ENCODE results near the gene COPZ1. TPM values are rescaled to one million over a fixed set of nuclear protein-coding genes. Genes with fewer than 3 reads are reported as not detected.

COPZ1 gene
- total RNA-seq, 1 experiment from 2014 or later, result 104 TPM

DNA sequence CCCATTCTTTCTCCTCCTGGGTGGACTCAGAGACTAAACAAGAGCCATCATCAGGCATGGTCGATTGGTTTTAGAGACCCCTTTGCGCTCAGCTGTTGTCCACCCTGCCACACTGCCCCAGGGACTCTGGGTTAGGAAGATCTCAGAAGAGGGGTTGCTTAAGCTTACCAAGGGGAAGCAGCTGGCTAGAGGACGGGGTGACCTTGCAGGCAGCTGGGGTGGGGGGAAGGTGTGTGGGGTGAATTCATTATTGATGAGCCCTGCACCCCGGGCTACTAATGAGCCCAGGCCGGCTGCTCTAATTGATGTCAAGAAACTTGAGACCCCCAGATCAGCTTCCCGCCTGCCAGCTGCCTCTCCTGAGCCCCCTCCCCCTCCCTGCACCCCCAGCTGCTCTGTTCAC is 68.3 kb downstream of the COPZ1 start:
- Histone ChIP-seq H3K4me2 (ENCODE audit: insufficient read depth, insufficient read length, low read length) (no peak overlapping the region), H4K20me1 (ENCODE audit: control insufficient read depth, insufficient read depth, insufficient read length) (no peaks in the 10 kb centered on the region), H3K79me2 (ENCODE audit: insufficient read depth, low read length) (no peaks in the 10 kb centered on the region; the same call in 1 of the 2 replicates), H3K79me1 (ENCODE audit: insufficient read depth, low read depth, low read length, poor library complexity, severe bottlenecking) (no peaks in the 10 kb centered on the region), H2BK15ac (ENCODE audit: low read depth, low read length) (no peak overlapping the region), H3K4ac (ENCODE audit: low read depth, low read length) (no peak overlapping the region), H3K9me3 (ENCODE audit: control insufficient read depth, low read depth, low read length) (no peaks in the 10 kb centered on the region), H2BK5ac (ENCODE audit: insufficient read length, low read length) (no peak overlapping the region), H3K27ac (ENCODE audit: insufficient read length, low read depth, low read length) (no peak overlapping the region), H4K8ac (replicated peaks; ENCODE audit: insufficient read length, low read depth, low read length) (no peak overlapping the region), H2BK12ac (ENCODE audit: insufficient read length, low read depth, low read length) (no peak overlapping the region), H3K23ac (ENCODE audit: insufficient read length, low read depth, low read length) (no peak overlapping the region), H3K9ac (ENCODE audit: extremely low read depth, insufficient read length, low read length) (no peak overlapping the region), H4K5ac (ENCODE audit: insufficient read length, low read depth, low read length) (no peak overlapping the region), H2BK20ac (ENCODE audit: low read depth, low read length, poor library complexity, severe bottlenecking) (no peak overlapping the region), H3K56ac (ENCODE audit: insufficient read length, low read depth, low read length) (no peak overlapping the region), H3K23me2 (ENCODE audit: insufficient read length, low read depth, low read length, poor library complexity, severe bottlenecking) (peaks cover 18% of the 10 kb centered on the region), H4K91ac (ENCODE audit: insufficient read length, low read depth, low read length) (no peak overlapping the region), H3K4me1 (ENCODE audit: insufficient read depth, low read length) (peaks cover 8% of the 10 kb centered on the region), H3K27me3 (ENCODE audit: insufficient read depth, low read length) (no peaks in the 10 kb centered on the region), H3K14ac (ENCODE audit: insufficient read depth, low read length) (no peak overlapping the region), H3T11ph (ENCODE audit: low read length) (no peak overlapping the region), H2AFZ (ENCODE audit: low read length) (no peak overlapping the region), H2BK120ac (ENCODE audit: low read depth, low read length, poor library complexity, severe bottlenecking) (no peak overlapping the region), H2AK5ac (ENCODE audit: insufficient read length, low read length) (no peak overlapping the region), H3K18ac (ENCODE audit: insufficient read length, low read depth, low read length) (no peak overlapping the region)
- H3K36me3 Mint-ChIP-seq (ENCODE audit: insufficient read depth in 1 of 3, low read depth in 3 of 3), result peaks cover 3 to 20% (median 8%) of the 10 kb centered on the region in 3 experiments; a peak in 5 of 7 replicates
- peaks cover 19% of the 10 kb centered on the region for H3K27me3 Mint-ChIP-seq (ENCODE audit: low read depth)
- DNase-seq, result no peak
- WGBS (ENCODE audit: extremely low coverage, insufficient read length, low lambda C conversion rate), result no CpG with 5 or more reads among the region's 6 CpGs
- no peak overlapping the region; a peak in 1 of 5 replicates for H3K4me3 Mint-ChIP-seq
- no peak overlapping the region for H3K27ac Mint-ChIP-seq
- peaks cover 42 to 51% of the 10 kb centered on the region in 2 experiments for H3K4me1 Mint-ChIP-seq
- TF ChIP-seq, protein P1, sequence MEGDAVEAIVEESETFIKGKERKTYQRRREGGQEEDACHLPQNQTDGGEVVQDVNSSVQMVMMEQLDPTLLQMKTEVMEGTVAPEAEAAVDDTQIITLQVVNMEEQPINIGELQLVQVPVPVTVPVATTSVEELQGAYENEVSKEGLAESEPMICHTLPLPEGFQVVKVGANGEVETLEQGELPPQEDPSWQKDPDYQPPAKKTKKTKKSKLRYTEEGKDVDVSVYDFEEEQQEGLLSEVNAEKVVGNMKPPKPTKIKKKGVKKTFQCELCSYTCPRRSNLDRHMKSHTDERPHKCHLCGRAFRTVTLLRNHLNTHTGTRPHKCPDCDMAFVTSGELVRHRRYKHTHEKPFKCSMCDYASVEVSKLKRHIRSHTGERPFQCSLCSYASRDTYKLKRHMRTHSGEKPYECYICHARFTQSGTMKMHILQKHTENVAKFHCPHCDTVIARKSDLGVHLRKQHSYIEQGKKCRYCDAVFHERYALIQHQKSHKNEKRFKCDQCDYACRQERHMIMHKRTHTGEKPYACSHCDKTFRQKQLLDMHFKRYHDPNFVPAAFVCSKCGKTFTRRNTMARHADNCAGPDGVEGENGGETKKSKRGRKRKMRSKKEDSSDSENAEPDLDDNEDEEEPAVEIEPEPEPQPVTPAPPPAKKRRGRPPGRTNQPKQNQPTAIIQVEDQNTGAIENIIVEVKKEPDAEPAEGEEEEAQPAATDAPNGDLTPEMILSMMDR (conservative IDR thresholded peaks at IDR 0.05), result no peak
- H3K9me3 Mint-ChIP-seq, result no peaks in the 10 kb centered on the region

All from H9 (cell line).